ENCODE data around the gene RIN3.

GRCh38 chr14:92596331-92596907, 82.8 kb downstream of the RIN3 start:
- TF ChIP-seq POLR2A (IDR thresholded peaks at IDR 0.05): no peak
- TF ChIP-seq, protein P1, sequence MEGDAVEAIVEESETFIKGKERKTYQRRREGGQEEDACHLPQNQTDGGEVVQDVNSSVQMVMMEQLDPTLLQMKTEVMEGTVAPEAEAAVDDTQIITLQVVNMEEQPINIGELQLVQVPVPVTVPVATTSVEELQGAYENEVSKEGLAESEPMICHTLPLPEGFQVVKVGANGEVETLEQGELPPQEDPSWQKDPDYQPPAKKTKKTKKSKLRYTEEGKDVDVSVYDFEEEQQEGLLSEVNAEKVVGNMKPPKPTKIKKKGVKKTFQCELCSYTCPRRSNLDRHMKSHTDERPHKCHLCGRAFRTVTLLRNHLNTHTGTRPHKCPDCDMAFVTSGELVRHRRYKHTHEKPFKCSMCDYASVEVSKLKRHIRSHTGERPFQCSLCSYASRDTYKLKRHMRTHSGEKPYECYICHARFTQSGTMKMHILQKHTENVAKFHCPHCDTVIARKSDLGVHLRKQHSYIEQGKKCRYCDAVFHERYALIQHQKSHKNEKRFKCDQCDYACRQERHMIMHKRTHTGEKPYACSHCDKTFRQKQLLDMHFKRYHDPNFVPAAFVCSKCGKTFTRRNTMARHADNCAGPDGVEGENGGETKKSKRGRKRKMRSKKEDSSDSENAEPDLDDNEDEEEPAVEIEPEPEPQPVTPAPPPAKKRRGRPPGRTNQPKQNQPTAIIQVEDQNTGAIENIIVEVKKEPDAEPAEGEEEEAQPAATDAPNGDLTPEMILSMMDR (IDR thresholded peaks at IDR 0.05): no peak

Data from suprapubic skin (tissue), 3 donors.